ENCODE data around the gene ADI1.

- TF ChIP-seq POLR2AphosphoS5 (IDR thresholded peaks at IDR 0.05), result no peak
- no peak for TF ChIP-seq CTCF (IDR thresholded peaks at IDR 0.05)
- TF ChIP-seq POLR2A (IDR thresholded peaks at IDR 0.05), result no peak
Observed at GRCh38 chr2:3563521-3563976, 44.2 kb upstream of the ADI1 start.

All from gastroesophageal sphincter (tissue), 3 donors.